GM18505 (cell line): ENCODE results near the gene RNU1-1.
"Not testable (repeated sequence)": the region's sequence is repeated elsewhere in the genome, so short reads cannot be mapped to it uniquely, and the experiment has no call there.

Experiments
- ATAC-seq: cut with Tn5 transposase; IDR thresholded peaks from one replicate; pipeline ENCODE4 v1.9.1; 2021; ENCODE audit not compliant: unreplicated experiment
- POLR2A ChIP-seq: IDR thresholded peaks from 4 replicates; pipeline ENCODE4 v1.6.1; 2011; ENCODE audit warnings: borderline replicate concordance; ENCODE audit not compliant: insufficient read depth, insufficient read length; ENCODE audit errors: extremely low read depth

Gene RNU1-1

DNA sequence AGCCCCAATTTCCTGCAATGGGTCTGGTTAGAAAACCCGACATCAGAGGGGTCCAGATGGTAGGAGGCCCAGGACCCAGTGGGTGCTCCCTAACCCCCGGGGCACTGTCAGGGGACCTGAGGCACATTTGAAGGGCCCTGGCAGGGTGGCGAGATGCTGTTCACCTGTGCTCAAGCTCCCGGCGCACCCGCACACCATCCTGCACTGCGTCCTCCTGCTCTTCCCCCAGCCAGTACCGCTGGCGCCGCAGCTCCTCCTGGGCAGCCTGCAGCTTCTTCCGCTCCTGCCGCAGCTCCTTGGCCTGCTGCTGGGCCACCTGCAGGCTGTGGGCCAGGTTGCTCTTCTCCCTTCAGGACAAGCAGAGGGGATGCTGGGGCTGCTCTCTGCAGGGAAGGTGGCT, 36.0 kb downstream of the RNU1-1 start:
- ATAC-seq, result no peak

GRCh38 chr1:16475771-16476770, 38.0 kb downstream of the RNU1-1 start:
- not testable (repeated sequence) for ATAC-seq

More for the DNA sequence above, 36.0 kb downstream of the RNU1-1 start:
- no peak for TF ChIP-seq POLR2A

DNA sequence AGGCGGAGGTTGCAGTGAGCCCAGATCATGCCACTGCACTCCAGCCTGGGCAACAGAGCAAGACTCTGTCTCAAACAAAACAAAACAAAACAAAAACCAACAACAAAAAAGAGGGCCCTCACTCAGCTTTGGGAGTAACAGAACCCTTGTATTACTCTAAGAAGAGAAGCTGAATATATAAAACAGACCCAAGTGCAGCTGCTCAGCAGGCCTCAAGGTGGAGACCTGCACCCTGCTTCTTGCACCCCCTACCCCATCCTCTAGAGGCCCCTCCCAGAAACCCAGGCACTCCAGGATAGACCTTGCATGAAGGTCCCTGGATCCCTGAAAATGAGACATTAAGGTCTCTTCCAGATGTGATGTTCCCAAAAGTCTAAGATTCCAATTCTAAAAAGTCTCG, 39.2 kb downstream of the RNU1-1 start:
- ATAC-seq, result not testable (repeated sequence)

DNA sequence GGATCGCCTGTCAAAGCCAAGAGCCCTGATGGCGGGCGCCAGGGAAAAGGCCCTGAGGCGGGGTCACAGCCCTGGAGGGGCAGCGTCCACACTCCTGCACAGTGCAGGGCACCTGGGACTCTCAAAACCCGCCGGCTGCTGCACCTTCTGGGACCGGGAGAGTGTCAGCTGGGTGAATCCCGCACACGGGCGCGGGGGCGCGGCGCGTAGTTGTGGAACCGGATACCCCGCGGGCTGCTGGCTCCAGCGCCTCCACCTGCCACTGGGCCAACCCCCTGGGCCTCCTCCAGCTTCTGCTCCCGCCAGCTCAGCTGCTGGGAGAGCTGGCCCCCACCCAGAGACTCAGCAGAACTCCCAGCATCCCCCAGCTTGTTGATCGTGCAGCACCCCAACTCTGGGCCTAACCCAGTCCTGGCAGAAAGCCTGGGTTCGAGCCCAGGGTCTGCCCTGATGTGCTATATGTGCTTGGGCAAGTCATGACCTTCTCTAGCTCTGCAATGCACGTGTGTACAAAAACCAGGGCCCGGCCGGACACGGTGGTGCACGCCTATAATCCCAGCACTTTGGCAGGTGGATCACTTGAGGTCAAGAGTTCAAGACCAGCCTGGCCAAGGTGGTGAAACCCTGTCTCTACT, 39.8 kb downstream of the RNU1-1 start:
- ATAC-seq, result no peak

GRCh38 chr1:16468558-16468957, 45.5 kb downstream of the RNU1-1 start:
- TF ChIP-seq POLR2A, result no peak
- ATAC-seq, result no peak

More for the DNA sequence above, 39.8 kb downstream of the RNU1-1 start:
- TF ChIP-seq POLR2A, result no peak

DNA sequence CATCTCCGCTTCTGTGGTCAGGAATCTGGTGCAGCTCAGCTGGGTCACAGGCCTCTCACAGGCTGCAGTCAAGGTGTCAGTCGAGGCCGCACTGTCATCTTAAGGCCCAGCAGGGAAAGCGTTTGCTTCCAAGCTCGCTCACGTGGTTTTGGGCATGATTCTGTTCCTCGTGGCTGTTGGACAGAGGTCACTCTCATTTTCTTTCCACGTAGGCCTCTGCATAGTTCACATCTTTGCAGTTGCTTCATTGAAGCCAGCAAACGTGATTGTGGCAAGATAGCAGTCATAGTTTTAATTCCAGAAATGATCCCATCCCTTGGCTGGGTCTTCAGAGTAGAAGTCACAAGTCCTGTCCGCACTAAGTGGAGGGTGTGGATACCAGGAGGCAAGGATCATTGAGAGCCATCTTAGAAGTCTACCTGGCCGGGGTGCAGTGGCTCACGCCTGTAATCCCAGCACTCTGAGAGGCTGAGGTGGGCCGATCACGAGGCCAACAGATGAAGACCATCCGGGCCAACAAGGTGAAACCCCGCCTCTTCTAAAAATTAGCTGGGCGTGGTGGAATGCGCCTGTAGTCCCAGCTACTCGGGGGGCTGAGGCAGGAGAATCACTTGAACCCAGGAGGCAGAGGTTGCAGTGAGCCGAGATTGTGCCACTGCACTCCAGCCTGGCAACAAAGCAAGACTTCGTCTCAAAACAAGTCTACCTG, 49.0 kb downstream of the RNU1-1 start:
- TF ChIP-seq POLR2A, result no peak
- no peak for ATAC-seq
